Kidney glomerular epithelial cell (primary cell): ENCODE results near the gene RNF220.
"Not testable (repeated sequence)": the region's sequence is repeated elsewhere in the genome, so short reads cannot be mapped to it uniquely, and the experiment has no call there.

ENCODE experiments used
- DNase-seq: peaks from one replicate; lab custom pipeline; 2025; lab: John Stamatoyannopoulos, UW

RNF220 gene

GRCh38 chr1:44678626-44679025 is 273.6 kb downstream of the RNF220 start:
- no peak for DNase-seq

GRCh38 chr1:44679468-44679867 is 274.4 kb downstream of the RNF220 start:
- no peak for DNase-seq

GRCh38 chr1:44681905-44682882 is 277.1 kb downstream of the RNF220 start:
- DNase-seq, result no peak

- DNase-seq, result no peak
Observed at GRCh38 chr1:44682883-44683265, 277.8 kb downstream of the RNF220 start.

- DNase-seq, result no peak
Observed at GRCh38 chr1:44684525-44684924, 279.5 kb downstream of the RNF220 start.

- DNase-seq, result no peak
Observed at GRCh38 chr1:44685218-44685617, 280.2 kb downstream of the RNF220 start.

GRCh38 chr1:44685881-44686280 is 280.8 kb downstream of the RNF220 start:
- no peak for DNase-seq

GRCh38 chr1:44688760-44689446 is 283.8 kb downstream of the RNF220 start:
- DNase-seq, result no peak

GRCh38 chr1:44689447-44689765 is 284.4 kb downstream of the RNF220 start:
- DNase-seq, result no peak

- DNase-seq, result no peak
Observed at GRCh38 chr1:44693159-44693558, 288.1 kb downstream of the RNF220 start.

GRCh38 chr1:44693900-44694299 is 288.8 kb downstream of the RNF220 start:
- no peak for DNase-seq

- no peak for DNase-seq
Observed at GRCh38 chr1:44694863-44695478, 289.9 kb downstream of the RNF220 start.

- no peak for DNase-seq
Observed at GRCh38 chr1:44695671-44696070, 290.6 kb downstream of the RNF220 start.

GRCh38 chr1:44696101-44696500 is 291.0 kb downstream of the RNF220 start:
- DNase-seq, result no peak

- no peak for DNase-seq
Observed at GRCh38 chr1:44696789-44697345, 291.8 kb downstream of the RNF220 start.

- DNase-seq, result no peak
Observed at GRCh38 chr1:44698138-44698537, 293.1 kb downstream of the RNF220 start.

- DNase-seq, result not testable (repeated sequence)
Observed at GRCh38 chr1:44699375-44699774, 294.3 kb downstream of the RNF220 start.

- no peak for DNase-seq
Observed at GRCh38 chr1:44700573-44700972, 295.5 kb downstream of the RNF220 start.

GRCh38 chr1:44701141-44701573 is 296.1 kb downstream of the RNF220 start:
- peak; percentile 70 for DNase-seq
